HepG2 (cell line): ENCODE results near the gene ATPAF2. TPM values are rescaled to one million over a fixed set of nuclear protein-coding genes. Genes with fewer than 3 reads are reported as not detected.

ENCODE experiments used
- ARID4A ChIP-seq: sonication (generic); formaldehyde crosslinking; IDR thresholded peaks from 2 replicates; pipeline ENCODE4 v1.5.0; 2020; ENCODE audit warnings: mild to moderate bottlenecking, missing genetic modification reagents, borderline replicate concordance
- ATF7 ChIP-seq, 2 experiments: fragments of 450-650 bp in 1 of 2; sonication (generic) in 1 of 2; formaldehyde crosslinking in 1 of 2; IDR thresholded peaks; 2 replicates each; pipeline versions ENCODE4 v1.4.0 to v1.6.1; 2016 to 2020; ENCODE audit warnings: antibody characterized with exemption in 1 of 2, mild to moderate bottlenecking in 1 of 2, missing genetic modification reagents in 1 of 2
- BCL6 ChIP-seq: IDR thresholded peaks from 2 replicates; pipeline ENCODE4 v1.6.1; 2016; ENCODE audit warnings: missing genetic modification reagents, missing compliant biosample characterization
- CEBPG ChIP-seq: IDR thresholded peaks from 2 replicates; pipeline ENCODE4 v1.6.1; 2016
- CHD4 ChIP-seq: fragments of 200-600 bp; sonication (generic); IDR thresholded peaks from 2 replicates; pipeline ENCODE4 v1.7.0; 2017; ENCODE audit warnings: mild to moderate bottlenecking, low read length, borderline replicate concordance
- CSRNP1 ChIP-seq: sonication (generic); formaldehyde crosslinking; IDR thresholded peaks from 2 replicates; pipeline ENCODE4 v1.8.1; 2023; ENCODE audit warnings: mild to moderate bottlenecking, missing genetic modification reagents
- NFIB ChIP-seq: sonication (generic); formaldehyde crosslinking; IDR thresholded peaks from 2 replicates; pipeline ENCODE4 v1.9.0; 2021; ENCODE audit warnings: missing genetic modification reagents, mild to moderate bottlenecking, borderline replicate concordance
- SNRNP70 ChIP-seq: fragments of 200-400 bp; formaldehyde crosslinking; IDR thresholded peaks from 2 replicates; pipeline ENCODE4 v1.6.1; 2017; ENCODE audit warnings: mild to moderate bottlenecking, low read depth, low read length, moderate library complexity
- SP4 ChIP-seq: sonication (generic); formaldehyde crosslinking; IDR thresholded peaks from 2 replicates; pipeline ENCODE4 v1.8.1; 2023; ENCODE audit warnings: mild to moderate bottlenecking, missing genetic modification reagents
- TFAP4 ChIP-seq: sonication (generic); IDR thresholded peaks from 2 replicates; pipeline ENCODE4 v1.6.1; 2016; ENCODE audit warnings: low read depth, borderline replicate concordance
- TFDP2 ChIP-seq: sonication (generic); formaldehyde crosslinking; IDR thresholded peaks from 2 replicates; pipeline ENCODE4 v1.4.0; 2020; ENCODE audit warnings: missing genetic modification reagents
- ZBTB44 ChIP-seq: sonication (generic); formaldehyde crosslinking; IDR thresholded peaks from 2 replicates; pipeline ENCODE4 v1.4.0; 2020; ENCODE audit warnings: missing genetic modification reagents
- ZFP91 ChIP-seq: sonication (generic); formaldehyde crosslinking; IDR thresholded peaks from 2 replicates; pipeline ENCODE4 v1.9.0; 2022; ENCODE audit warnings: missing genetic modification reagents, mild to moderate bottlenecking, borderline replicate concordance
- ZNF782 ChIP-seq: sonication (generic); formaldehyde crosslinking; IDR thresholded peaks from 2 replicates; pipeline ENCODE4 v1.4.0; 2020; ENCODE audit warnings: missing genetic modification reagents, mild to moderate bottlenecking, borderline replicate concordance
- polyA plus RNA-seq, 8 experiments: library from polyadenylated mRNA; depleted of rRNA in 3 of 8; stranded (reverse) in 7 of 8; unstranded in 1 of 8; fragments of >200 nt; fragmentation: Illumina TruSeq in 4 of 8; extraction: Trizol in 4 of 8; gene quantifications; 2 replicates each; pipeline versions ENCODE4 v1.2.1 to v1.2.3, GENCODE V29; 2011 to 2016; ENCODE audit warnings: low read depth in 4 of 8, missing spikeins in 1 of 8, mixed read lengths in 1 of 8; ENCODE audit not compliant: insufficient read depth in 1 of 8
- total RNA-seq, 5 experiments: library from RNA; depleted of rRNA; stranded (reverse); fragments of >200 nt; fragmentation: Illumina TruSeq; extraction: Trizol; gene quantifications; 2 replicates each; pipeline ENCODE4 v1.2.3, GENCODE V29; 2016; ENCODE audit warnings: low read depth in 1 of 5
- TF ChIP-seq, protein P1 (sequence below): sonication (generic); formaldehyde crosslinking; IDR thresholded peaks from 2 replicates; pipeline ENCODE4 v1.4.0; 2020; ENCODE audit warnings: mild to moderate bottlenecking, missing genetic modification reagents

ATPAF2 gene
- total and polyA plus RNA-seq, 2 of the 13 experiments (the other 11 are each of a cell fraction or from before 2014, with no cell fraction given) = 15.0 to 16.5 TPM

DNA sequence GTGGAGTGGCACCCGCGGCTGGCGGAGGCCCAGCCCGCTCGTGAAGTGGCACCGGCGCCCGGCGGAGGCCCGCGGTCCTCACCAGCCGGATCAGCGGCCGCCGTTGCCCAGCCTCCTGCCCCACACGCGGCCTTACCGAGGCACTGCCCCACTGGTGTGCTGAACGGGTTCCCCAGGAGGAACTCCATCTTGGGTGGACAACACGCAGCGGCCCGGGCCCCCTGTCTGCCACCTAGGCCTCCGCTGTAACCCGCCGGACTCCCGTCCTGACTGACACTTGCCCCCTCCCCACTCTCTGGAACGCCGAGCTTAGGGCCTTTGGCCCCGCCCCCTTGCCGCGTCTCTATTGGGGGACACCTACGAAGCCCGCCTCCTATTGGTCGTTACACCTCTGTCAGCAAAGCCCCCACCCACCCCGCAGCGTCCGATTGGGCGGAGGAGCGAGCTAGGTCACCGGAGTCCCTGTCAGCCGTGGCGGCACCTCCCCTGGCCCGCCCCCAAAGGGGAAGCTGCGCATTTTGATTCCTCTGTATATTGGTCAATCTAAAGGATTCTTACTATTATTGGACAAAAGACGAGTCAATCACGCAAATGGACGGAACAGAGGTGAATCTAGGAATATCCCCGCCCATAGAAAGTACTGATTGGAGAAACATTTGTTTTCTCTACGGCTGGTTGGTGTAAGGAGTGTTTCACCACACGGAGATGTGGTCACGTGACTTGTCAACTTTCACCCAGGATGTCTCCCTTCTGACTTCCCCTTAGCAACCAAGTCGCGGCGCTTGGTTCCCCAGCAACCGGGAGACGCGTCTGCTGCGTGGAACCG, 66.6 kb downstream of the ATPAF2 start, which contains the start of the genes DRC3 and TOM1L2 (continued):
- TF ChIP-seq CSRNP1 (CRISPR knock-in tag) (no peak), TFDP2 (CRISPR knock-in tag) (no peak), ZFP91 (CRISPR knock-in tag) (peak; percentile 54; the same call in 1 of the 2 replicates), NFIB (CRISPR knock-in tag) (no peak), ARID4A (CRISPR knock-in tag) (peak; percentile 83), SP4 (CRISPR knock-in tag) (peak; percentile 98), ZNF782 (CRISPR knock-in tag) (no peak), CEBPG (CRISPR knock-in tag) (peak; percentile 67), BCL6 (0 out of 2 replicates have a peak, but pooled peaks have one; percentile 8), ZBTB44 (no peak), SNRNP70 (no peak), TFAP4 (no peak), CHD4 (no peak), ATF7 (IDR thresholded peaks at IDR 0.05) (no peak), ATF7 (CRISPR knock-in tag; IDR thresholded peaks at IDR 0.05) (no peak)
- TF ChIP-seq, protein P1, sequence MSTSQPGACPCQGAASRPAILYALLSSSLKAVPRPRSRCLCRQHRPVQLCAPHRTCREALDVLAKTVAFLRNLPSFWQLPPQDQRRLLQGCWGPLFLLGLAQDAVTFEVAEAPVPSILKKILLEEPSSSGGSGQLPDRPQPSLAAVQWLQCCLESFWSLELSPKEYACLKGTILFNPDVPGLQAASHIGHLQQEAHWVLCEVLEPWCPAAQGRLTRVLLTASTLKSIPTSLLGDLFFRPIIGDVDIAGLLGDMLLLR (CRISPR knock-in tag) = no peak
